ENCODE data around the gene PNPLA4.
A peak's percentile ranks its signal among the peaks of the same experiment; 100 is the strongest.

Gene PNPLA4, protein sequence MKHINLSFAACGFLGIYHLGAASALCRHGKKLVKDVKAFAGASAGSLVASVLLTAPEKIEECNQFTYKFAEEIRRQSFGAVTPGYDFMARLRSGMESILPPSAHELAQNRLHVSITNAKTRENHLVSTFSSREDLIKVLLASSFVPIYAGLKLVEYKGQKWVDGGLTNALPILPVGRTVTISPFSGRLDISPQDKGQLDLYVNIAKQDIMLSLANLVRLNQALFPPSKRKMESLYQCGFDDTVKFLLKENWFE

DNA sequence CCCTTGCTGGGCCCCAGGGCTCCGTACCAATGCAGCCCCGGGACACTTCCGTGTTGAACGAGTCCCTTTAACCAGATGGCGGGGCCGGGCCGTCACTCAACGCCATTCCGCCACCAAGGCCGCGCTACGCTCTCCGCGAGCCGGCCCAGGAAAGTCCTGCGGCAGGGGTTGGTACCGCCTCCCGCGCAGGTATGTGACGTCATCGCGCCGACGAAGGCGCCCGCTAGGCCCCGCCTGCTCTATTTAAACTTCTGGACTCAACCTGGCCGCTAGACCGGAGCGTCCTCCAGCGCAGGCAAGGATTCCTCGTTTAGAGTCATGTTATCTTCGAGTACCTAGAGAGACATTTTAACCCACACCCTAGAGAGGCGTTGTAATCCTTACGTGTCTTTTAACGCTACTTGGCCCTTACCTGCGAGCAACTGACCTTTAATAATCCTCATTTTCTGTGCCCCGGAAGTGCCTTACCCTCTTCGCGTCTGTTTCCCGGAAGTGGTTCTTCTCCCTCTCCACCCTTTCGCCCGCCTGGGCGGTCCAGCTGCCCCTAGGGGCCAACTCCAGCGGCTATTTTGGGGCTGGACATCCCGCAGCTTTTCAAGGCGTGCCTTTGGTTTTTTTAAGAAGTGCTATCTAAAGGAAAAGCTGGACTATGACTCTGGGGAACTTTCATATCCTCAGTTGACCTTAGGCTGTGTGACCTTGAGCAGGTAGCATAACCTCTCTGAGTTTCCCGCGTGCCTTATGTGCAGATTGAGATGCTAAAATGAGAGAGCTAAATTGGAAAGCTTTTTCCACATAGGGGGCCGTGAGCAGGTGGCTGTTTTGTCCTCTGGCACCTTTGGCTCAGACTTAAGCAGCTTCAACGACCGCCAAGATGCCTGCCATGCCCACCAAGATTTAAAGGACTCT lies at the start of gene PNPLA4:
TSS of gene PNPLA4 (minus strand) at position 155 of the 909 bp plus-strand sequence. CDS start 1,294 bp downstream, outside the sequence.
- peak; percentile 83 for DNase-seq (ENCODE audit: low read depth)
- TF ChIP-seq, protein P1, sequence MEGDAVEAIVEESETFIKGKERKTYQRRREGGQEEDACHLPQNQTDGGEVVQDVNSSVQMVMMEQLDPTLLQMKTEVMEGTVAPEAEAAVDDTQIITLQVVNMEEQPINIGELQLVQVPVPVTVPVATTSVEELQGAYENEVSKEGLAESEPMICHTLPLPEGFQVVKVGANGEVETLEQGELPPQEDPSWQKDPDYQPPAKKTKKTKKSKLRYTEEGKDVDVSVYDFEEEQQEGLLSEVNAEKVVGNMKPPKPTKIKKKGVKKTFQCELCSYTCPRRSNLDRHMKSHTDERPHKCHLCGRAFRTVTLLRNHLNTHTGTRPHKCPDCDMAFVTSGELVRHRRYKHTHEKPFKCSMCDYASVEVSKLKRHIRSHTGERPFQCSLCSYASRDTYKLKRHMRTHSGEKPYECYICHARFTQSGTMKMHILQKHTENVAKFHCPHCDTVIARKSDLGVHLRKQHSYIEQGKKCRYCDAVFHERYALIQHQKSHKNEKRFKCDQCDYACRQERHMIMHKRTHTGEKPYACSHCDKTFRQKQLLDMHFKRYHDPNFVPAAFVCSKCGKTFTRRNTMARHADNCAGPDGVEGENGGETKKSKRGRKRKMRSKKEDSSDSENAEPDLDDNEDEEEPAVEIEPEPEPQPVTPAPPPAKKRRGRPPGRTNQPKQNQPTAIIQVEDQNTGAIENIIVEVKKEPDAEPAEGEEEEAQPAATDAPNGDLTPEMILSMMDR (IDR thresholded peaks at IDR 0.05; ENCODE audit: insufficient read depth, low read depth, low read length, missing control alignments), result no peak
- H3K4me3 ChIP-seq (ENCODE audit: low read length), result peak within 1 kb of the TSS; percentile 63

DNA sequence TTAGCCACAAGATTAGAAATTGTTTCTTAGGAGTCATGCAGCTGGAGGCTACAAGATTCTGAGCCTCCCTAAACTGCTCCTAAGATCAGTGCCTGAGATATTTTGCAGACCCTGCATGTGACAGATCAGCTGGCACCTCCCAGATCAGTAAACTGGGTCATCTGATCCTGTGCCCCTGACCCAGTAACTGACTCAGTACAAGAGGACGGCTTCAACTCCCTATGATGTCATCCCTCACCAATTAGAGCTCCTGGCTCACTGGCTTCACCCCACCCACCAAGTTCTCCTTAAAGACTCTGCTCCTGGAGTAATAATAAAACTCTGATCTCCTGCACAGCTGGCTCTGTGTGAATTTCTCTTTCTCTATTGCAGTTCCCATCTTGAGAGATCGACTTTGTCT lies 45.4 kb upstream of the PNPLA4 start:
- peak; percentile 9 for DNase-seq (ENCODE audit: low read depth)
- no peak overlapping the region for H3K4me3 ChIP-seq (ENCODE audit: low read length)
- TF ChIP-seq, protein P1 (IDR thresholded peaks at IDR 0.05; ENCODE audit: insufficient read depth, low read depth, low read length, missing control alignments), result no peak

DNA sequence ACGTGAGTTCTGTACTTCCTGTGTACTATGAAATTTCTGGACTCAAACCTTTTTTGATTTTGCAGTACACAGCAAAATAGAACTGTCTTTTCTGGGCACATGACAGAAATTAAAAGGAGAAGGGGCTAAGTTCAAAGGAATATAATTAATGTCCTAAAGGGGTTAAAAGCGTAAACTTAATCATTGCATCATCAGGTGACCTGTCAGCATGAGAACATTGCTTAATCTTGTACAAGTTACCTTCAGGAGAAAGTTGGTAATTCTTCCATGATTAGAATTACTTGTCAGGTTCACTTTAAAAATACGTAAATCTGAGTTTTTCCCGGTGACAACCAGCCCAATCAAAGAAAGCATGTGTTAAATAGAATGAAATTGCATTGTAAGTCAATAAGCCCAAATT lies 43.2 kb upstream of the PNPLA4 start:
- TF ChIP-seq, protein P1 (IDR thresholded peaks at IDR 0.05; ENCODE audit: insufficient read depth, low read depth, low read length, missing control alignments), result no peak
- DNase-seq (ENCODE audit: low read depth), result no peak
- H3K4me3 ChIP-seq (ENCODE audit: low read length), result no peak overlapping the region

DNA sequence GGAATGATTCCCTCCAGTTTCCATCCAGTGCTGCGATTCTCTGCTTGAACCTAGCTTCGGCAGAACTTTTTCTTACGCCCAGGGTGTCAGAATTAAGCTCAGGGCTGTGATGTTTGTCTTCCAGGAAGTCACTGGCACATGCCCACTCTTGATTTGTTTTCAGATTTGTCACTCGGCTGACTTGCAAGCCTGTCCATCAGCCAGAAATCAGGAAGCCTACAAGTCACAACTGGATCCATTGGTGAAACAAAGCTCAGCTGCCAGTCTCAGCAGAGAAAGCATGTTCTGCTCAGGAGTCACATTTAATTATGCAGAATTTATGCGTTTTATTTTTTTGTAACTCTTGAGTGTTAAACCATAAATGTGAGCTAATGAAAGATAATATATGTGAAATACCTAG lies 38.2 kb upstream of the PNPLA4 start:
- DNase-seq (ENCODE audit: low read depth), result peak; percentile 71
- H3K4me3 ChIP-seq (ENCODE audit: low read length), result no peak overlapping the region
- TF ChIP-seq, protein P1 (IDR thresholded peaks at IDR 0.05; ENCODE audit: insufficient read depth, low read depth, low read length, missing control alignments), result no peak

DNA sequence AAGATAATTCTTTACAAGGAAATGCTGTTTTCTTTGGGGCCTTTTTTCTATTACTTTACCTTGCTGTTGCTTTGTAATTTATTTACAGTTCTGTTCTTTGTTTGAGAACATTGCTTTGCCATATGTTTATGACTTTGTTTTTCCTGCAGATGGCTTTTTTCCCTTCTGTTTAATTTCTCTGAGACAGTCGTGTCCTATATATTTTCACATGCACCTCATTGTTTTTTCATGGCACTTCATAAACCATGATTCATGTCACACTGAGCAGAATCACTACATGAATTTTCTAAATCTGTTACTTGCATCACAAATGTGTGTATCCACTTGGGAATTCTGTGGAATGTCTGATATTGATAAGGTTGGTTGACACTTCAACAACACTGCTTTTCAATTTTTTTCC lies 33.0 kb upstream of the PNPLA4 start:
- H3K4me3 ChIP-seq (ENCODE audit: low read length), result no peak overlapping the region
- TF ChIP-seq, protein P1 (IDR thresholded peaks at IDR 0.05; ENCODE audit: insufficient read depth, low read depth, low read length, missing control alignments), result no peak
- DNase-seq (ENCODE audit: low read depth), result no peak

DNA sequence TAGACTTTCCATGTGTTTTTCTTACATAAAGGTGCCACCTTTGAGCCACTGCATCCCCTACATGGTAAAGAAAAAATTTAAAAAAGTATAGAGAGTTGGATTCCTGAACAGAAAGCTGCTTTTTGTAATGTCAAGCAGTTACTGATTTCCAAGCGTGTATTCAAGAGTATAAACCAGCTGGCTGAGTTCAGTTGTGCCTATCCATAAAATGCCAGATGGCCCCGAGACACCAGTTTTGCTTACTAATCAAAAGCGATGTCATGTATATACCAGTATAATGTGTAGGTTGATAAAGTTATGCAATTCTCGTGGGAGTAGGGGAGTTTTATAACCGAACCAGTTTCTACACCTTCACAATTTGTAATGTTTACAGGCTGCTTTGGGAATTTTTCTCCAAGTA lies 26.2 kb upstream of the PNPLA4 start:
- TF ChIP-seq, protein P1 (IDR thresholded peaks at IDR 0.05; ENCODE audit: insufficient read depth, low read depth, low read length, missing control alignments), result no peak
- peak; percentile 24 for DNase-seq (ENCODE audit: low read depth)
- no peak overlapping the region for H3K4me3 ChIP-seq (ENCODE audit: low read length)

All from epithelial cell of esophagus (primary cell).